H1 (cell line): Measurements from ENCODE around the gene HDDC3. TPM values are rescaled to one million over a fixed set of nuclear protein-coding genes. Genes with fewer than 3 reads are reported as not detected.

ENCODE experiments used
- CTCF ChIA-PET: fragments of 300-600 bp; sonication (Branson Sonifier 250); formaldehyde crosslinking; loops from one replicate; lab custom pipeline; 2021; ENCODE audit not compliant: partially characterized antibody; lab: Charles Lee
- POLR2A ChIA-PET: fragments of 300-600 bp; sonication (Branson Sonifier 250); formaldehyde crosslinking; loops from one replicate; lab custom pipeline; 2021; ENCODE audit warnings: inconsistent platforms; ENCODE audit not compliant: partially characterized antibody; lab: Charles Lee
- DNase-seq, 2 experiments: peaks; one replicate each; pipeline versions ENCODE4 v3.0.0 to v3.0.0-alpha.2; 2010 to 2022; ENCODE audit warnings: low spot score in 2 of 2, low read depth in 1 of 2, mixed read lengths in 1 of 2
- FAIRE-seq: peaks from 2 replicates; lab custom pipeline; 2011; peaks lifted over from hg19 to GRCh38; lab: Jason Lieb, UNC
- H2AFZ ChIP-seq: 2 replicates; pipeline ENCODE4 v1.8.1; 2012; ENCODE audit warnings: low read length, inconsistent platforms
- H2AK5ac ChIP-seq: 2 replicates; pipeline ENCODE4 v1.6.1; 2013; ENCODE audit warnings: low read depth, low read length
- H2BK120ac ChIP-seq: replicated peaks from 2 replicates; pipeline ENCODE3; 2013; ENCODE audit warnings: low read depth, low read length, inconsistent platforms
- H2BK12ac ChIP-seq: 2 replicates; pipeline ENCODE4 v1.6.1; 2013; ENCODE audit warnings: low read depth, low read length
- H2BK15ac ChIP-seq: 2 replicates; pipeline ENCODE4 v1.6.1; 2013; ENCODE audit warnings: low read length
- H2BK20ac ChIP-seq: 2 replicates; pipeline ENCODE4 v1.6.1; 2013; ENCODE audit warnings: low read length
- H2BK5ac ChIP-seq: 2 replicates; pipeline ENCODE4 v1.6.1; 2013; ENCODE audit warnings: low read depth, low read length
- H3K14ac ChIP-seq: 2 replicates; pipeline ENCODE4 v1.6.1; 2013; ENCODE audit warnings: inconsistent platforms; ENCODE audit not compliant: insufficient read length
- H3K18ac ChIP-seq: 2 replicates; pipeline ENCODE4 v1.6.1; 2013; ENCODE audit warnings: low read length; ENCODE audit errors: extremely low read depth
- H3K23ac ChIP-seq: 2 replicates; pipeline ENCODE4 v1.6.1; 2013; ENCODE audit warnings: inconsistent platforms; ENCODE audit not compliant: insufficient read length
- H3K23me2 ChIP-seq: 2 replicates; pipeline ENCODE4 v1.6.1; 2013; ENCODE audit warnings: low read depth, low read length
- H3K27ac ChIP-seq: 2 replicates; pipeline ENCODE4 v1.6.1; 2011; ENCODE audit warnings: low read depth, low read length, inconsistent platforms
- H3K27me3 ChIP-seq, 4 experiments: replicated peaks in 1 of 4; 1 replicate in 1 of 4; 2 replicates in 3 of 4; pipeline versions ENCODE4 v1.6.1 to v1.8.1; 2011 to 2013; ENCODE audit warnings: low read length in 3 of 4, mild to moderate bottlenecking in 3 of 4, inconsistent platforms in 2 of 4, mixed read lengths in 2 of 4, moderate library complexity in 1 of 4; ENCODE audit not compliant: control insufficient read depth in 3 of 4, insufficient read depth in 3 of 4; ENCODE audit errors: extremely low read depth in 1 of 4
- H3K36me3 ChIP-seq, 4 experiments: 2 replicates each; pipeline versions ENCODE4 v1.6.1 to v1.8.1; 2011 to 2013; ENCODE audit warnings: mild to moderate bottlenecking in 4 of 4, low read length in 3 of 4, moderate library complexity in 2 of 4, control low read depth in 1 of 4, inconsistent platforms in 1 of 4; ENCODE audit not compliant: insufficient read depth in 4 of 4, control insufficient read depth in 2 of 4
- H3K4ac ChIP-seq: replicated peaks from 2 replicates; pipeline ENCODE3; 2013; ENCODE audit warnings: low read length, low read depth, mixed read lengths, inconsistent platforms; ENCODE audit not compliant: insufficient read length
- H3K4me1 ChIP-seq, 4 experiments: replicated peaks in 1 of 4; 1 replicate in 1 of 4; 2 replicates in 3 of 4; pipeline versions ENCODE4 v1.6.1 to v1.8.1; 2011 to 2013; ENCODE audit warnings: low read length in 3 of 4, inconsistent platforms in 2 of 4, mixed read lengths in 1 of 4; ENCODE audit not compliant: insufficient read depth in 4 of 4, control insufficient read depth in 3 of 4
- H3K4me2 ChIP-seq, 2 experiments: 2 replicates each; pipeline versions ENCODE4 v1.6.1 to v1.8.1; 2011 to 2013; ENCODE audit warnings: low read depth in 2 of 2, low read length in 2 of 2, control low read depth in 1 of 2, inconsistent platforms in 1 of 2, mild to moderate bottlenecking in 1 of 2; ENCODE audit not compliant: insufficient read depth in 1 of 2
- H3K4me3 ChIP-seq, 4 experiments: fragments of 200-600, 300-600 bp in 1 of 4; sonication (generic), shearing (Covaris generic), sonication (Bioruptor Twin) in 1 of 4; 2 replicates each; pipeline versions ENCODE4 v1.5.1 to v1.8.1; 2011 to 2016; ENCODE audit warnings: low read length in 4 of 4, low read depth in 3 of 4, control low read depth in 2 of 4, inconsistent platforms in 2 of 4, mild to moderate bottlenecking in 2 of 4, mixed read lengths in 1 of 4, moderate library complexity in 1 of 4; ENCODE audit not compliant: insufficient read depth in 2 of 4; ENCODE audit errors: extremely low read depth in 1 of 4
- H3K56ac ChIP-seq: replicated peaks from 2 replicates; pipeline ENCODE3; 2013; ENCODE audit warnings: low read depth, mild to moderate bottlenecking, mixed read lengths, low read length, inconsistent platforms; ENCODE audit not compliant: insufficient read length
- H3K79me1 ChIP-seq: 2 replicates; pipeline ENCODE4 v1.6.1; 2013; ENCODE audit warnings: low read depth, low read length, control low read depth
- H3K79me2 ChIP-seq, 2 experiments: 2 replicates each; pipeline versions ENCODE4 v1.6.1 to v1.8.1; 2012 to 2013; ENCODE audit warnings: low read length in 2 of 2, mild to moderate bottlenecking in 2 of 2, inconsistent platforms in 1 of 2; ENCODE audit not compliant: insufficient read depth in 2 of 2, control insufficient read depth in 1 of 2
- H3K9ac ChIP-seq, 4 experiments: replicated peaks in 1 of 4; 1 replicate in 1 of 4; 2 replicates in 3 of 4; pipeline versions ENCODE4 v1.6.1 to v1.8.1; 2011 to 2013; ENCODE audit warnings: low read depth in 3 of 4, low read length in 3 of 4, control low read depth in 2 of 4, mild to moderate bottlenecking in 2 of 4, moderate library complexity in 2 of 4, inconsistent platforms in 1 of 4; ENCODE audit errors: extremely low read depth in 1 of 4
- H3K9me3 ChIP-seq, 2 experiments: 2 replicates each; pipeline versions ENCODE4 v1.6.1 to v1.8.1; 2012 to 2013; ENCODE audit warnings: mild to moderate bottlenecking in 2 of 2, moderate library complexity in 2 of 2, control low read depth in 1 of 2, inconsistent platforms in 1 of 2, low read depth in 1 of 2, low read length in 1 of 2, mixed read lengths in 1 of 2; ENCODE audit not compliant: insufficient read depth in 2 of 2
- H4K20me1 ChIP-seq, 2 experiments: replicated peaks in 1 of 2; 2 replicates each; pipeline versions ENCODE3 to v1.8.1; 2011 to 2013; ENCODE audit warnings: inconsistent platforms in 2 of 2, low read length in 2 of 2, mild to moderate bottlenecking in 1 of 2; ENCODE audit not compliant: insufficient read depth in 2 of 2, control insufficient read depth in 1 of 2
- H4K5ac ChIP-seq: 2 replicates; pipeline ENCODE4 v1.6.1; 2013; ENCODE audit warnings: low read length, low read depth, mixed read lengths, inconsistent platforms; ENCODE audit not compliant: insufficient read length
- H4K8ac ChIP-seq: 2 replicates; pipeline ENCODE4 v1.8.0; 2013; ENCODE audit warnings: mild to moderate bottlenecking, moderate library complexity, low read length, inconsistent platforms; ENCODE audit not compliant: insufficient read depth; ENCODE audit errors: extremely low read depth
- H4K91ac ChIP-seq: replicated peaks from 2 replicates; pipeline ENCODE3; 2013; ENCODE audit warnings: low read length, mixed read lengths, inconsistent platforms; ENCODE audit not compliant: insufficient read length
- CREB1 ChIP-seq: IDR thresholded peaks from 2 replicates; pipeline ENCODE4 v1.6.1; 2012; ENCODE audit warnings: inconsistent platforms
- E2F6 ChIP-seq: IDR thresholded peaks from 2 replicates; pipeline ENCODE4 v1.6.1; 2012; ENCODE audit warnings: inconsistent platforms
- HDAC2 ChIP-seq, 2 experiments: fragments of 300-600 bp in 1 of 2; sonication (generic) in 1 of 2; IDR thresholded peaks; 2 replicates each; pipeline ENCODE4 v1.6.1; 2011 to 2012; ENCODE audit warnings: low read depth in 2 of 2, low read length in 2 of 2, mild to moderate bottlenecking in 2 of 2, moderate library complexity in 2 of 2, borderline replicate concordance in 1 of 2, inconsistent platforms in 1 of 2
- NANOG ChIP-seq: IDR thresholded peaks from 2 replicates; pipeline ENCODE4 v1.6.1; 2011; ENCODE audit warnings: low read length, low read depth, mild to moderate bottlenecking, inconsistent platforms; ENCODE audit not compliant: insufficient read depth, poor library complexity, severe bottlenecking
- POU5F1 ChIP-seq: IDR thresholded peaks from 2 replicates; pipeline ENCODE4 v1.6.1; 2011; ENCODE audit warnings: low read depth, mild to moderate bottlenecking, low read length, moderate library complexity
- TAF1 ChIP-seq: IDR thresholded peaks from 2 replicates; pipeline ENCODE4 v1.6.1; 2011; ENCODE audit warnings: mild to moderate bottlenecking, low read depth, low read length
- TAF7 ChIP-seq: optimal IDR thresholded peaks from 2 replicates; pipeline ENCODE3; 2011; ENCODE audit warnings: low read depth, mild to moderate bottlenecking, inconsistent platforms, low read length, moderate library complexity, borderline replicate concordance
- WGBS, 2 experiments: shearing (Covaris generic) in 1 of 2; methylation state at CpG; one replicate each; pipeline versions ENCODE4 v1.1.6 to v1.1.7; 2013 to 2015; ENCODE audit warnings: low lambda C conversion rate in 2 of 2, mixed read lengths in 2 of 2, inconsistent platforms in 1 of 2, low coverage in 1 of 2, missing lambda C conversion rate in 1 of 2; ENCODE audit not compliant: insufficient replicate concordance in 2 of 2, insufficient coverage in 1 of 2, insufficient read length in 1 of 2; ENCODE audit errors: extremely low coverage in 1 of 2, missing lambda C conversion rate in 1 of 2; 5-methylcytosine and 5-hydroxymethylcytosine counted together
- polyA plus RNA-seq, 7 experiments: library from polyadenylated mRNA; depleted of rRNA in 3 of 7; stranded (reverse) in 5 of 7; unstranded in 2 of 7; fragments of >200 nt in 5 of 7; fragments of 200-250 nt in 2 of 7; gene quantifications; 1 replicate in 5 of 7; 2 replicates in 1 of 7; 4 replicates in 1 of 7; pipeline versions ENCODE4 v1.2.1 to v1.2.3, GENCODE V29; 2011 to 2013; ENCODE audit warnings: missing spikeins in 2 of 7, mixed read lengths in 2 of 7
- total RNA-seq: library from RNA; stranded (reverse); fragmentation: NEBNext Ultra II Directional; extraction: Animal tissue kit (Norgen Biotek cat#: 25700); gene quantifications from 2 replicates; pipeline ENCODE4 v1.2.1, GENCODE V29; 2021

The HDDC3 gene
- total and polyA plus RNA-seq, 2 of the 8 experiments (the other 6 are each of a cell fraction or from before 2014, with no cell fraction given) = 16.3 to 16.5 TPM

GRCh38 chr15:90942354-90943120 lies 10.2 kb upstream of the HDDC3 start:
- Histone ChIP-seq H4K8ac (no peak overlapping the region), H4K91ac (no peak overlapping the region), H2AFZ (no peak overlapping the region), H3K4ac (no peak overlapping the region), H2BK12ac (no peak overlapping the region), H2BK20ac (no peak overlapping the region), H2BK15ac (no peak overlapping the region), H3K36me3 (peaks cover 13 to 72% (median 41%) of the 10 kb centered on the region in 4 experiments; a peak in 7 of 8 replicates), H3K9me3 (no peaks in the 10 kb centered on the region), H3K27ac (no peak overlapping the region), H3K56ac (no peak overlapping the region), H3K9ac (no peak overlapping the region; a peak in 1 of 7 replicates), H3K4me3 (no peak overlapping the region), H2BK5ac (no peak overlapping the region), H3K79me2 (no peaks in the 10 kb centered on the region), H3K18ac (no peak overlapping the region), H2BK120ac (no peak overlapping the region), H3K23me2 (no peaks in the 10 kb centered on the region), H3K4me2 (no peak overlapping the region), H3K27me3 (no peaks in the 10 kb centered on the region), H4K5ac (no peak overlapping the region), H3K23ac (no peak overlapping the region), H3K79me1 (no peaks in the 10 kb centered on the region), H3K4me1 (no peaks in the 10 kb centered on the region), H4K20me1 (peaks cover 4% of the 10 kb centered on the region in 2 experiments), H2AK5ac (no peak overlapping the region), H3K14ac (no peak overlapping the region)
- POLR2A ChIA-PET = interaction anchor here (1.1 to 1.9 kb wide), 2 partner anchors 11 to 37 kb away, joined by 3 to 7 read pairs; no protein-coding TSS in a partner anchor
- FAIRE-seq (no peak), DNase-seq (no peak)
- CTCF ChIA-PET = interaction anchor here (0.8 to 20.7 kb wide), 3 partner anchors 10 to 79 kb away, joined by 3 to 306 read pairs (median 43); partner anchors contain the start of genes HDDC3, RCCD1 and UNC45A
- 87% methylated on average over 12 of the region's 12 CpGs; no CpG with 5 or more reads in 1 of the 2 experiments for WGBS, 2 experiments
- TF ChIP-seq CREB1 (no peak), POU5F1 (no peak), NANOG (no peak), TAF1 (no peak), E2F6 (no peak), HDAC2 (IDR thresholded peaks at IDR 0.05; ENCODE audit: borderline replicate concordance in 1 of 2, low read depth in 2 of 2, low read length in 2 of 2) (no peak), TAF7 (no peak)
